ENCODE data around the gene OR10H3. TPM values are rescaled to one million over a fixed set of nuclear protein-coding genes. Genes with fewer than 3 reads are reported as not detected.

The OR10H3 gene
- total RNA-seq (2012; rRNA removed): not detected in 2 replicates

- H3K4me1 ChIP-seq (ENCODE audit: control insufficient read depth, insufficient read depth, low read length): no peaks in the 10 kb centered on the region
- no peak within 1 kb of the TSS for H3K9ac ChIP-seq (ENCODE audit: low read depth, low read length)
- H3K36me3 ChIP-seq (ENCODE audit: insufficient read depth, low read length): no peaks in the 10 kb centered on the region
- no peak within 1 kb of the TSS for H3K4me2 ChIP-seq (ENCODE audit: low read length)
- no peak within 1 kb of the TSS for H3K4me3 ChIP-seq (ENCODE audit: low read length)
- no peaks in the 10 kb centered on the region for H3K27me3 ChIP-seq (ENCODE audit: control insufficient read depth, insufficient read depth, low read length)
- H3K9me3 ChIP-seq (replicated peaks; ENCODE audit: low read length): peaks cover 4% of the 10 kb centered on the region
These were observed at the start of gene OR10H3 for GRCh38 chr19:15737722-15738121. TSS of gene OR10H3 (plus strand) at chr19:15737985. CDS start at chr19:15741393, 3,408 bp downstream.

GRCh38 chr19:15696654-15697194, 41.1 kb upstream of the OR10H3 start:
- no peak overlapping the region for H3K4me3 ChIP-seq (ENCODE audit: low read length)
- H3K4me1 ChIP-seq (ENCODE audit: control insufficient read depth, insufficient read depth, low read length): no peaks in the 10 kb centered on the region
- no peak overlapping the region for H3K4me2 ChIP-seq (ENCODE audit: low read length)
- H3K9ac ChIP-seq (ENCODE audit: low read depth, low read length): no peak overlapping the region
- no peaks in the 10 kb centered on the region for H3K27me3 ChIP-seq (ENCODE audit: control insufficient read depth, insufficient read depth, low read length)
- peaks cover 3% of the 10 kb centered on the region for H3K9me3 ChIP-seq (replicated peaks; ENCODE audit: low read length)
- no peaks in the 10 kb centered on the region for H3K36me3 ChIP-seq (ENCODE audit: insufficient read depth, low read length)

GRCh38 chr19:15701757-15702533, 35.8 kb upstream of the OR10H3 start:
- no peaks in the 10 kb centered on the region for H3K9me3 ChIP-seq (replicated peaks; ENCODE audit: low read length)
- H3K4me2 ChIP-seq (ENCODE audit: low read length): no peak overlapping the region
- H3K9ac ChIP-seq (ENCODE audit: low read depth, low read length): no peak overlapping the region
- H3K36me3 ChIP-seq (ENCODE audit: insufficient read depth, low read length): no peaks in the 10 kb centered on the region
- H3K4me1 ChIP-seq (ENCODE audit: control insufficient read depth, insufficient read depth, low read length): no peaks in the 10 kb centered on the region
- H3K4me3 ChIP-seq (ENCODE audit: low read length): no peak overlapping the region
- no peaks in the 10 kb centered on the region for H3K27me3 ChIP-seq (ENCODE audit: control insufficient read depth, insufficient read depth, low read length)

- H3K9ac ChIP-seq (ENCODE audit: low read depth, low read length): no peak overlapping the region
- no peak overlapping the region for H3K4me3 ChIP-seq (ENCODE audit: low read length)
- H3K4me2 ChIP-seq (ENCODE audit: low read length): no peak overlapping the region
- no peaks in the 10 kb centered on the region for H3K36me3 ChIP-seq (ENCODE audit: insufficient read depth, low read length)
- H3K27me3 ChIP-seq (ENCODE audit: control insufficient read depth, insufficient read depth, low read length): no peaks in the 10 kb centered on the region
- H3K9me3 ChIP-seq (replicated peaks; ENCODE audit: low read length): no peaks in the 10 kb centered on the region
- H3K4me1 ChIP-seq (ENCODE audit: control insufficient read depth, insufficient read depth, low read length): no peaks in the 10 kb centered on the region
These were observed 35.3 kb upstream of the OR10H3 start for GRCh38 chr19:15702534-15702930.

- H3K4me2 ChIP-seq (ENCODE audit: low read length): no peak overlapping the region
- no peaks in the 10 kb centered on the region for H3K36me3 ChIP-seq (ENCODE audit: insufficient read depth, low read length)
These were observed 23.1 kb upstream of the OR10H3 start for GRCh38 chr19:15714638-15715037.

GRCh38 chr19:15715642-15716041, 22.1 kb upstream of the OR10H3 start:
- Histone ChIP-seq H3K4me3 (ENCODE audit: low read length) (no peak overlapping the region), H3K9me3 (replicated peaks; ENCODE audit: low read length) (peaks cover 3% of the 10 kb centered on the region), H3K4me1 (ENCODE audit: control insufficient read depth, insufficient read depth, low read length) (no peaks in the 10 kb centered on the region), H3K27me3 (ENCODE audit: control insufficient read depth, insufficient read depth, low read length) (no peaks in the 10 kb centered on the region), H3K4me2 (ENCODE audit: low read length) (no peak overlapping the region), H3K36me3 (ENCODE audit: insufficient read depth, low read length) (no peaks in the 10 kb centered on the region), H3K9ac (ENCODE audit: low read depth, low read length) (no peak overlapping the region)

More at GRCh38 chr19:15714638-15715037, 23.1 kb upstream of the OR10H3 start:
- Histone ChIP-seq H3K9ac (ENCODE audit: low read depth, low read length) (no peak overlapping the region), H3K4me1 (ENCODE audit: control insufficient read depth, insufficient read depth, low read length) (no peaks in the 10 kb centered on the region), H3K27me3 (ENCODE audit: control insufficient read depth, insufficient read depth, low read length) (no peaks in the 10 kb centered on the region), H3K4me3 (ENCODE audit: low read length) (no peak overlapping the region), H3K9me3 (replicated peaks; ENCODE audit: low read length) (peaks cover 3% of the 10 kb centered on the region)

- H3K9me3 ChIP-seq (replicated peaks; ENCODE audit: low read length): peaks cover 3% of the 10 kb centered on the region
- H3K4me2 ChIP-seq (ENCODE audit: low read length): no peak overlapping the region
- no peaks in the 10 kb centered on the region for H3K27me3 ChIP-seq (ENCODE audit: control insufficient read depth, insufficient read depth, low read length)
- H3K4me1 ChIP-seq (ENCODE audit: control insufficient read depth, insufficient read depth, low read length): no peaks in the 10 kb centered on the region
- H3K4me3 ChIP-seq (ENCODE audit: low read length): no peak overlapping the region
- H3K36me3 ChIP-seq (ENCODE audit: insufficient read depth, low read length): no peaks in the 10 kb centered on the region
- no peak overlapping the region for H3K9ac ChIP-seq (ENCODE audit: low read depth, low read length)
These were observed 20.0 kb upstream of the OR10H3 start for GRCh38 chr19:15717809-15718208.

GRCh38 chr19:15721268-15721667, 16.5 kb upstream of the OR10H3 start:
- no peak overlapping the region for H3K9ac ChIP-seq (ENCODE audit: low read depth, low read length)
- H3K36me3 ChIP-seq (ENCODE audit: insufficient read depth, low read length): no peaks in the 10 kb centered on the region
- H3K4me3 ChIP-seq (ENCODE audit: low read length): no peak overlapping the region
- H3K27me3 ChIP-seq (ENCODE audit: control insufficient read depth, insufficient read depth, low read length): no peaks in the 10 kb centered on the region
- peaks cover 3% of the 10 kb centered on the region for H3K9me3 ChIP-seq (replicated peaks; ENCODE audit: low read length)
- no peak overlapping the region for H3K4me2 ChIP-seq (ENCODE audit: low read length)
- no peaks in the 10 kb centered on the region for H3K4me1 ChIP-seq (ENCODE audit: control insufficient read depth, insufficient read depth, low read length)

GRCh38 chr19:15722956-15723355, 14.8 kb upstream of the OR10H3 start:
- H3K9ac ChIP-seq (ENCODE audit: low read depth, low read length): no peak overlapping the region
- H3K4me2 ChIP-seq (ENCODE audit: low read length): no peak overlapping the region
- no peaks in the 10 kb centered on the region for H3K36me3 ChIP-seq (ENCODE audit: insufficient read depth, low read length)
- H3K9me3 ChIP-seq (replicated peaks; ENCODE audit: low read length): peaks cover 2% of the 10 kb centered on the region
- no peaks in the 10 kb centered on the region for H3K4me1 ChIP-seq (ENCODE audit: control insufficient read depth, insufficient read depth, low read length)
- H3K27me3 ChIP-seq (ENCODE audit: control insufficient read depth, insufficient read depth, low read length): no peaks in the 10 kb centered on the region
- H3K4me3 ChIP-seq (ENCODE audit: low read length): no peak overlapping the region

GRCh38 chr19:15727724-15728123, 10.1 kb upstream of the OR10H3 start, which contains the start of gene OR10H2:
TSS of gene OR10H2 (plus strand) at chr19:15728024. CDS start at chr19:15728044, 20 bp downstream.
- Histone ChIP-seq H3K4me3 (ENCODE audit: low read length) (no peak within 1 kb of the TSS), H3K36me3 (ENCODE audit: insufficient read depth, low read length) (no peaks in the 10 kb centered on the region), H3K9ac (ENCODE audit: low read depth, low read length) (no peak within 1 kb of the TSS), H3K27me3 (ENCODE audit: control insufficient read depth, insufficient read depth, low read length) (no peaks in the 10 kb centered on the region), H3K4me2 (ENCODE audit: low read length) (no peak within 1 kb of the TSS), H3K4me1 (ENCODE audit: control insufficient read depth, insufficient read depth, low read length) (no peaks in the 10 kb centered on the region), H3K9me3 (replicated peaks; ENCODE audit: low read length) (no peaks in the 10 kb centered on the region)

- no peak overlapping the region for H3K4me3 ChIP-seq (ENCODE audit: low read length)
- no peaks in the 10 kb centered on the region for H3K9me3 ChIP-seq (replicated peaks; ENCODE audit: low read length)
- H3K4me2 ChIP-seq (ENCODE audit: low read length): no peak overlapping the region
- no peaks in the 10 kb centered on the region for H3K36me3 ChIP-seq (ENCODE audit: insufficient read depth, low read length)
- H3K27me3 ChIP-seq (ENCODE audit: control insufficient read depth, insufficient read depth, low read length): no peaks in the 10 kb centered on the region
- no peak overlapping the region for H3K9ac ChIP-seq (ENCODE audit: low read depth, low read length)
- no peaks in the 10 kb centered on the region for H3K4me1 ChIP-seq (ENCODE audit: control insufficient read depth, insufficient read depth, low read length)
These were observed 7.2 kb upstream of the OR10H3 start for GRCh38 chr19:15730538-15730937.

- Histone ChIP-seq H3K4me3 (ENCODE audit: low read length) (no peak overlapping the region), H3K4me1 (ENCODE audit: control insufficient read depth, insufficient read depth, low read length) (no peaks in the 10 kb centered on the region), H3K36me3 (ENCODE audit: insufficient read depth, low read length) (no peaks in the 10 kb centered on the region), H3K9ac (ENCODE audit: low read depth, low read length) (no peak overlapping the region), H3K9me3 (replicated peaks; ENCODE audit: low read length) (no peaks in the 10 kb centered on the region), H3K27me3 (ENCODE audit: control insufficient read depth, insufficient read depth, low read length) (no peaks in the 10 kb centered on the region), H3K4me2 (ENCODE audit: low read length) (no peak overlapping the region)
These were observed 5.4 kb upstream of the OR10H3 start for GRCh38 chr19:15732388-15732787.

Data from skeletal muscle satellite cell (primary cell).